ENCODE measurements around the gene LILRA5.

DNA sequence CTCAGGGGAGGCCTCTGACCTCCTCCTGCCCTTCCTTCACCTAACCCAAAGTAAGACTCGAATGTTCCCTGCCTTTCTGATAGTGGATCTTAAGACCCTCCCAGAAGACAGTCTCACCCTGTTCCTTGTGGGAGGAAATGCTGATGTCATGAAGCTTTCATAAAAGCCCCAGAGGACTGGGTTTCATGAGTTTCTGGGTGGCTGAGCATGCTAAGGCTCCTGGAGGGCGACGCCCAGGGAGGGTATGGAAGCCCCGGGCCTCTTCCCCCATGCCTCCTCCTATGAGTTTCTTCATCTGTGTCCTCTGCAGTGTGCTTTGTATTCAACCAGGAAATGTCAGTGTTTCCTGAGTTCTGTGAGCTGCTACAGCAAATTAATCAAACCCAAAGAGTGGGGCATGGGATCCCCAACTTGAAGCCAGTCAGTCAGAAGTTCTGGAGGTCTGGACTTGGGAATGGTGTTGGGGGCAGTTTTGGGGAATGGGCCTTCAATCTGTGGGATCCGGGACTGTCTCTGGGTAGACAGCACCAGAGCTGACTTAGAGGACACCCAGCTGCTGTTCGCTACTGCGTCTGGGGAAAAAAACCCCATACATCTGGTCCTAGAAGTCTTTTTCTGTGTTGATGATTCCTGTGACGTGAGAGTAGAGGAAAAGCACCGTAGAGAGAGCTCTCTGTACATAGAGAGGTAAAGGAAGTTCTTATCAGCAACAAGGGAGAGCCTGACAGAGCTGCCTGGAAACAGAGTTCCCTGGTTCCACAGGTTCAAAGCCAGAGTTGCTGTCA is 30.1 kb downstream of the LILRA5 start:
- TF ChIP-seq, protein P1, sequence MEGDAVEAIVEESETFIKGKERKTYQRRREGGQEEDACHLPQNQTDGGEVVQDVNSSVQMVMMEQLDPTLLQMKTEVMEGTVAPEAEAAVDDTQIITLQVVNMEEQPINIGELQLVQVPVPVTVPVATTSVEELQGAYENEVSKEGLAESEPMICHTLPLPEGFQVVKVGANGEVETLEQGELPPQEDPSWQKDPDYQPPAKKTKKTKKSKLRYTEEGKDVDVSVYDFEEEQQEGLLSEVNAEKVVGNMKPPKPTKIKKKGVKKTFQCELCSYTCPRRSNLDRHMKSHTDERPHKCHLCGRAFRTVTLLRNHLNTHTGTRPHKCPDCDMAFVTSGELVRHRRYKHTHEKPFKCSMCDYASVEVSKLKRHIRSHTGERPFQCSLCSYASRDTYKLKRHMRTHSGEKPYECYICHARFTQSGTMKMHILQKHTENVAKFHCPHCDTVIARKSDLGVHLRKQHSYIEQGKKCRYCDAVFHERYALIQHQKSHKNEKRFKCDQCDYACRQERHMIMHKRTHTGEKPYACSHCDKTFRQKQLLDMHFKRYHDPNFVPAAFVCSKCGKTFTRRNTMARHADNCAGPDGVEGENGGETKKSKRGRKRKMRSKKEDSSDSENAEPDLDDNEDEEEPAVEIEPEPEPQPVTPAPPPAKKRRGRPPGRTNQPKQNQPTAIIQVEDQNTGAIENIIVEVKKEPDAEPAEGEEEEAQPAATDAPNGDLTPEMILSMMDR (optimal IDR thresholded peaks at IDR 0.05 in 1 of 3, IDR thresholded peaks at IDR 0.05 in 1 of 3, conservative IDR thresholded peaks at IDR 0.05 in 1 of 3; ENCODE audit: extremely low read depth in 1 of 3, insufficient read depth in 2 of 3, low read length in 3 of 3) = no peak
- TF ChIP-seq EZH2 (IDR thresholded peaks at IDR 0.05; ENCODE audit: low read length) = no peak
